Fibroblast of skin of back (primary cell): Measurements from ENCODE around the gene GPC5.

Source experiments
- DNase-seq: peaks from one replicate; pipeline ENCODE4 v3.0.0-alpha.2; 2013

GPC5 gene

DNA sequence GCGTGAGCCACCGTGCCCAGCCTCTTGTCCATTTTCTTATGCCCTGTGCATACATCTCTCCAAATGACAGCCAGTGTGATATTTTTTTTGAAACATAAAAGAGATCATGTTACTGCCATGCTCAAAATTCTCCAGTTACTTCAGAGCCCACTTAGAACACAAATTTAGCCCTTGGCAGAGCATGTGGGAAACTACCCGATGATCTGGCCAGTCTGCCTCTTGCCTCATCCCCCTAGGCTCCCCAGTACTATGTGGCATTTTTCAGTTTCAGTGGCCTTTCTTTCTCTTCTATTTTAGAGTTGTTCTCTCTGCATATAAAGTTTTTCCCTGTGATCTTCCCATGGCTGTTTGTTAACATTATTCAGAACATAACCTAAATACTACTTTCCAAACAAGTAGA lies 323.0 kb downstream of the GPC5 start:
- DNase-seq, result no peak

DNA sequence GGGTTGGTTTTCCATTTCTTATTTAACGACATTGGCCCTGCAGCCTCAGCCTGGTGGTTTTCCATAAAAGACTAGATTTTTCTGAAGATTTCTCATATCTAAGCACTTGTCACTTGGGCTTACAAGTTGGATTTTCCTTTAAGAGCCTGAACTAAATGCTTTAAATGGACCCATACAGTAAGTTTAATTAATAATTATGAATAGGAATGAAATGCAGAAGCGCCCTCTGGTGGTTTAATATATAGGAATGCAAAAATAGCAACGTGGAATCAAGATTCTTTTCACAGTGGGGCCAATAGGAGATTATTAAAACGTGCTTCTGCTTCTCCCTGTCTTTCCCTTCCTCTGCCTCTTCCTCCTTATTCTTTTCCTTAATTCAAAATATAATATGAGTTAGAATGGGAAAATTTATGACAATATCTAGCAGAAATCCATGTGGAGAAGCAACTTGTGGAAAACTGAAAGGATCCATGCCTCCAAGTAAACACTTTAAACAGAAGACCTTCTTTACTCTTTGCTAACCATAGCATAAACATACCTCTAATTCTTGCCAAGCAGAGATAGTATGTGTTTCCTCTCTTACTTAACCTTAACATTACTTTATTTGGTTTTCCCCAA lies 324.0 kb downstream of the GPC5 start:
- peak; percentile 34 for DNase-seq

DNA sequence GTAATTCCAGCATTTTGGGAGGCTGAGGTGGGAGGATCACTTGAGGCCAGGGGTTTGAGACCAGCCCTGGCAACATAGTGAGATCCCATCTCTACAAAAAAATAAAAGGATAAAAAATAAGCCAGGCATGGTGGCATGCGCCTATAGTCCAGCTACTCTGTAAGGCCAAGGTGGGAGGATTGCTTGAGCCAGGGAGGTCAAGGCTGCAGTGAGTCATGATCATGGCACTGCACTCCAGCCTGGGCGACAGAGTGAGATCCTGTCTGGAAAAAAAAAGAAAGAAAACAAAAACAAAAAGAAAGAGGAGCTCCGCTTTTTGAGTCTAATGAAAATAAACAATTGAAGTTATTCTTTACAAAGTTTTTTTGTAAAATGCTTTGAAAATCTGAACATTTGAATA lies 326.2 kb downstream of the GPC5 start:
- DNase-seq, result no peak

DNA sequence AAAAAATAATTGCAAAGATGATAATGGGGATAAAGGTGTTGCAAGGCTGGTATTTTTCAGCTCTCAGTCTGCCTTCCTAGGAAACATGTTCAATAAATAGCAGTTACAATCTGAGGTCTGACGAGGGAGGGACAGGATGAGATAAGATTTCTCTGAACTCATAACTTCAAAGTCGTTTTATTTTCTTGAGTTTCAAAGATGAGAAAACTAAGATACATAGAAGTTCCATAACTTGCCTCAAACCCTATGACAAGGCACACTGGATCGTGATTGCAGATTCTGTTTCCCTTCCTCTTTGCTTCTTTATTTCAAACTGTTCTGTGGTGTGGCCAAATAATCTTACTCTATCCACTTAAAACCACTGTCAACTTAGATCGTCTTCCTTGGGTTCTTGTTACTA lies 327.2 kb downstream of the GPC5 start:
- no peak for DNase-seq

DNA sequence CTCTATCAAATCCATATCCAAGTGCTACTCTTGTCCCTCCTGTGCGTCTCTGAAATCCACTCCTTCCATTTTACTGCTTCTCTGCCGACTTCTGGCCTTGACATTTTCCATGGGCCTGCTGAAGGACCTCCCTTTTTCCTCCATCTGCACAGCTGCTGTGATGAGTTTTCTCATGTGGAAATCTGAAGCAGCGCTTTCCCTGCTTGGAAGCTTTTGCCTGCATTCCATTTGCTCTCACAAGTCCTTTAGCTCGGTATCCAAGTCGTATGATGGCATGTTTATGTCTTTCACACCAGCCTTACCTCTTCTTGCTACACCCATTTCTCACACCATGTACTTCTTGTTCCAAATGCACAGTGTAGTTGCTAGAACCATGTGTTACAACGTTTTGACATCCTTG lies 328.2 kb downstream of the GPC5 start:
- no peak for DNase-seq

DNA sequence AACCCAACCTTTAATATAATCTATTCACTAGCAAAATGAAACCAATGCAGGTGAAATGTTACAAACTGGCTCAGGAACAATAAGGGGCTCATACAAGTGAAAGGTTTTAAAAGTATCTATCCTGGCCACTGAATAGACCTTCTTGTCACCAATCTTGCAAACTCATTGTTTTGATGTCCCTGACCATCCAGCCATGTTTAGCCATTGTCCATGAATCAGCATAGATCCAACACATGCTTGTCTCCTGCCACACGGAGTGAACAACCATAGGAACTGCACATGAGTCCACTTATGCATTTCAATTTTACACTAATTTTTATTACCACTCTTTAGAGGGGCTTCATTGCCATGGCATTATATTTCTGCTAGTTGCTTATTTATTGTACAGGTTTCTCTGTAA lies 331.4 kb downstream of the GPC5 start:
- DNase-seq, result no peak

DNA sequence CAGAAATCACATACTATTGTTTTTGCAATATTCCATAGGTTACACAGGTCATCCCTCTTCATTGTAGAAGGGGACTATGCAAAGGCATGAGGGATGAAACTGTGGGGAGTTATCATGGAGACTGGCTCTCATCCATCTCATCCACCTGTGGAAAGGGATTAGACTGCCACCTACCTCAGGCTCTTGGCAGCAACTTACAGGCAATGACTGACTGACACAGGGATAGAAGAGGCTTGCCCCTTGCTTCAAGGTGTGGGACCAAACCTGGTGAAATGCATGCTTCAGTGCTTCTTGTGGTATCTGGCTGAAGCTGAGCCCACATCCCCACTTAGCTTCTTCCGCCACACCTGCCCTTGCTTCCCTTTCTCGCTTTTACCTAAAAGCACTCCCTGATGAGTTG lies 341.3 kb downstream of the GPC5 start:
- no peak for DNase-seq

DNA sequence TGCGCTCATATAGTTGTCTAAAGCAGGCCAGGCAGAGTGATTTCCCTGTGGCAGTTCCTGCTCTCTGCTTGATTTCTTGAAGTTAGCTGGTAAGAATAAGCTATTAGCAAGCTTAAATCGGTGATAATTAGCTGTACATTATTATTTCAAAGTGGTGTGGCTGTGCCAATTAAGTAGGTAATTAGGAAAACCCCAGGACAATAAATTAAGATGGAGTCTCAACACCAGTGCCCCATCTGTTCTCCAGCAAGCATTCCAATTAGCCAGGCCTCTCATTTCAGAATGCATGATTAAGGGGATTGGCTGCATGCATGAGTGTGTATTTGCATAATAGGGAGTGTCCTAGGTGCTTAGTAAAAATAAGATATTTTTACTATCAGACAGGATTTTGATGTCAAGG lies 342.3 kb downstream of the GPC5 start:
- DNase-seq, result no peak

DNA sequence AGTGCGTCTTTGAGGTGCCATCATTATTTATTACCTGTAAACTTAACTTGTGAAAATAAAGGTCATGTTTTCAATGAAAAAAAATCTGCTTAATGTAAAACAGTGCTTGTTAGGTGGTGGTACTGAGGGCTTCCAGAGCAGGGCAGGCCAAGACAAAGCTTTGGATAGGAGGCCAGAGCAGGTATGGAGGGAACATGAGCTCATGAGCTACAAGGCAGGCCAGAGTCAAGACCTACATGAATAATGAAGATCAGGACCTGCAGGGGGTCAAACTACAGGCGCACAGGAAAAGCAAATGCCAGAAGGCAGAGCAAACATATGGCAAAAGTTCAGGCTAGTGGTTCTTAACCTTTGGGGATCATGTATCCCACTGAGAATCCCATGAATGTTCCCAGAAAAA lies 343.5 kb downstream of the GPC5 start:
- no peak for DNase-seq

DNA sequence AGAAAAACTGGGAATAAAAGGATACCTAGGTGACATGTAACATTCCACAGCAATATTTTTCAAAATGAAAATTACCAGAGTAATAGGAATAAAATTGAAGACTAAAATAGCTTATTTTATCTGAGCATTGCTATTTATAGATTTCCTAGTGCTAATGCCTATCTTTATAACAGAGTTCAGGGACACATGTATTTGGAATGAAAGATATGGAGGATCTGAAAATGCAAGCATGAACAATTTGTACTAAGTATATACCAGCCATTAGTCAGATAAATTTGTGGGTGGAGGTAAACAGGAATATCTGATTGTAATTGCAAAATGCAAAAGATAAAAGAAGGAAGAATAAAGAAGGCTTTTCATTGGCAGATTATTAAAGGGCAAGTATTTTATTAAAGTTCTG lies 345.9 kb downstream of the GPC5 start:
- no peak for DNase-seq

DNA sequence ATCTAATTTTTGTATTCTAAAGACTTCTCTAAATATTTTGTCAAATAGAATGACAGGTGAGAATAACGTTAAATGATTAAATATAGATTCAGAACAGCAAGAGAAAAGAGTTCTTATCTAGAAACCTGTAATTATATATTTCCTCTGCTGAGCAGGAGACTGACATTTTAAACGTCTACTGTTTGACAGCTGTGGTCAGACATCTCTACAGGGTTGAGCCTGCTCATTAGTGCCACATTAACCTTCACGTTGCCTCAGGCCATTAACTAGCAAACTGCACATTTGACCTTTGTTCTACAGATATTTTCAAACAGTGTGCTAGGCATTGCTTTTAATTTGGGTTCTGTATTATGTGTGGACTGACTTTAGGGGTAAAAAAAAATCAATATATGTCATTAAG lies 347.5 kb downstream of the GPC5 start:
- no peak for DNase-seq

DNA sequence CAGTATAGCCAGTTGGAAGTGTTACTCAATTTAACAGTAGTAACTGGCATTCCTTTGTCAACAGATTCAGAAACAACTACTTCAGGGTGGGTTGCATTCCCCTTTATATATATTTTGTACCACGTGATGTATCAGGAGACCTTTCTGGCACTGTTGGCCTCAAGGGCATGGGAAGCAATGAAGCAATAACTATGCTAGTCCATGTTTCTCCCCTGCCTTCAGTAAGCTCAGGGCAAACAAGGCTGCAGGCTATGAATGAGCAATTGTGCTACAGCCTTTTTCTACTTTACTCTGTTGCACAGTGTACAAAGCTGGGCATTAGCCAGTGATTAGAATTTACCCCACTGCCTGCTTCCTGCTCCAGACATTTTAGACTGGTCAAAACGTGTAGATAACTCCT lies 348.8 kb downstream of the GPC5 start:
- no peak for DNase-seq

DNA sequence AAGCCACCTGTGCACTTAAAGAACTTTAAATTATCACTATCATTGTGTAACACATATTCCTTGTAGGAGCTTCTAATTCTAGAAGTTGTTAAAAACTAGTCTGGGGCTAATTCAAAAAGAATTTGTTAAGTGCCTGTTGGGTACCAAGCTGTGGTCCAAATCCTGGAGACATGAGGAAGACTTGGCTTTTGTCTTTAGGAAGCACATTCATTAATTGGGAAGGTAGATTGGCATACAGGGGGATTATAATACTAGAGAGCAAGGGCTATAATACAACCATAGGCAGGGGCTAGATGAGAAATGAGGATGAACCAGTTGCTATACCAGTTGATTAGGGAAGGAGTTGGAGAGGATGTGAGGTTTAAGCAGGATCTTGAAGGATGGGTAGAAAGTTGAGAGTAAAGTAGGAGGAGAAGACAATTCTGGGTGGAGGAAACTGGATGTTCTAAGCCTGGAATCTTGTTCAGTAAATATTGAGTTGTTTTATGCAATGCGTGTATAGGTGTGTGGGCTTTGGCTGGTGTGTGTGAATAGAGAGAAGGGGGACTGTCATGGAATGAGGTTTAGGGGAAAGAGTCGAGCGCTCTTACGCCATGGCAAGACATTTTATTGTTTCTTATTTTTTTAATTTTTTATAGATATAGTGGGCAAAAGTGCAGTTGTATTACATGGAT lies 350.1 kb downstream of the GPC5 start:
- DNase-seq, result no peak

DNA sequence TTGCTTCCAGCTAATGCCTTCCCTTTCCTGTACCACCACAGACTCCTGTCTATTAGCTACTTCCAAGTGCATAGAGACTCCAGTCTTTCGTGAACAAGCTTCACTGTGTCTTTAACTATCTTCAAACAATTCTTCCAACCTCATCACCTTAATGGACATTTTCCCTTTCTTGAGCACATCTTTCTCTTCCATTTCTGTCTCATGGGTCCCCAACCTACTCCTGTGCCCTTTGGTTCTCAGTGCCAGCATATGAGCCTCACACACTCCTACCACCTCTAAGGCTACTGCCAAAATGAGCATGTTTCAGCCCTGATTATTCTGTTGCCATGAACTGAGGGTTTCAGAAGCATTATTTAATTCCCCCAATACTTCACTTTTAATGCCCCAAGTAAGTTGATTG lies 360.3 kb downstream of the GPC5 start:
- no peak for DNase-seq

DNA sequence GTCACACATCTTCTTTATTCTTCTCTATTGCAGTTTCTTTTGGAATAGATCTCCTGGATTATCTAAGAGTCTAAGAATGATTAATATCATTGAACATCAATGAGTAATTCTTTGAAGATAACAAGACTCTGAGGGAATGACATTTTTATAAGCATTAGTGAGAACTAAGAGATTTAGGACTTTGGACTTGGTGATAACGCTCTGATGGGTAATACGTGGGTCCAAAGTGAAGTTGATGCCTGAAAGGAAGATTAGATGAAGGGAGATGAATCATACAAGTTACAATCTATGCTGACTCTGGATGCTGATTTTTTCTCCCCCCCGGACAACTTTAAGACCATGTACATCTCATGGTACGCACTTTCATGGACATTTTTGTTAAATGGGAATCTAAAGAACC lies 364.5 kb downstream of the GPC5 start:
- no peak for DNase-seq

DNA sequence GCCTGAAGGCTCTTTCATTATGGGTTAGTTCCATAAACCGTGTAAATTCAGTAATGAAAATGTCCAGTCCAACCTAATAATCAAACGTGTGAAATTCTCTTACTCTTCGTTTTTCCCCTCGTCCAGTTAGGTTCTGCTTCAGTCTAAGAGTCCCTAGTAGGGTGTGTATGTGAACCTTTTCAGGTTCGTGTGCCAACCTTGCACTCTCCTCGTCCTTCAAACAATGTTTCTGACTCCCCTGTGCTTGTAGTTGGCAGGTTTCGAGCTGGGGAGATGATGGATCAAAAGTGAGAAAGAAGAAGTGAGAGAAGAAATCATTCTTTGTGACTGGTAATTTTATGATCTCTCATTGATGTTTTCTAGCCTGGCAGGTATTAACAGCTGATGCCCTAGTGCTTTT lies 366.1 kb downstream of the GPC5 start:
- no peak for DNase-seq

DNA sequence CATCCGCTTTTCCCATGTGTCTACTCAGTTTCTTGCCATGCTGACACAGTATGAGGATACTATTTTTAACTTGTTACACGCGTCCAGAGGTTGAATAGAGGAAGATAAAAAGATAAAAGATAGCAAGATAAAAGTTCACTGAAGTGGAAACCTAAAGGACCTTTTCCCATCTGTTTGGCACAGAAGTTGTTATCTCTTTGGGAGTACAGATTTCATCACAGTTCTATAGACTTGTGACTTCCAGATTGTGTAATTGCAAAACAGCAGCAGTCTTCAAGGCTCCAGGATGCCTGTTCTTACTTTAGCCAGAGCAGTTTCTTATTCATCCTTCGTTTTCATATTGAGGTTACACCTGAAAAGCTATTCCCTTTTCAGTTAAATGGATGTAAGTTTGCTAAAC lies 369.2 kb downstream of the GPC5 start:
- DNase-seq, result no peak

DNA sequence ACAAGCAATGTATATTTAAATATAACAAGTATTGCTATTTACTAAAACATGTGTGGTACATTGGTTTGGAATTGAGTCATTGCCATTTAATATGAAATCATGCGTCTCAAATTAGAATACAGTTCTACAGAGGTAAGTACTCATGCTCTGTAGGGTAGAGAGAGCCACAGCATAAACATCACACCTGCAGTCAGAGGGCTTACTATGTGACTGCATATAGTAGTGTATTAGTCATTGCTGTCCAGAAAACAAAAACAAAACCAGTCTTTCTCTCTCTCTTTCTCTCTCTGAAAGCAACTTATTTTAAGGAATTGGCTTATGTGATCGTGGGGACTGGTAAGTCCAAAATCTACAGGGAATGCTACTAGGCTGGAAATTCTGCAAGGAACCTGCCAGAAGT lies 370.3 kb downstream of the GPC5 start:
- DNase-seq, result no peak

DNA sequence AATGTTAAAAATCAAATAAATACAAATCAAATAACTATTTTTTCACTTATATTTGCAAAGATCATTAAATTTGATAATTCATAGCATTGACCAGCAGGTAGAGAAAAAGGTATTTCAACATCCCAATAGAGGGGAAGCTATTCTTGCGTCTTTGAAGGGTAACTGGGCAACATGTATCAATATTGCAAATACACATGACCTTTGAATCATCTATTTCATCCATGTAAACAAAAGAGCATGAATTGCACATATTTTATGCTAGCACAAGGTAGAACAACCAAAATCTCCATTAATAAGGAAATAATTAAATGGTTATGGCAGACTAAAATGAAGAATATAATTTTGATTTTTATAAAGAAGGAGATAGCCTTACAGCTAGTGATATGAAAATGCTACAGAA lies 372.8 kb downstream of the GPC5 start:
- no peak for DNase-seq

DNA sequence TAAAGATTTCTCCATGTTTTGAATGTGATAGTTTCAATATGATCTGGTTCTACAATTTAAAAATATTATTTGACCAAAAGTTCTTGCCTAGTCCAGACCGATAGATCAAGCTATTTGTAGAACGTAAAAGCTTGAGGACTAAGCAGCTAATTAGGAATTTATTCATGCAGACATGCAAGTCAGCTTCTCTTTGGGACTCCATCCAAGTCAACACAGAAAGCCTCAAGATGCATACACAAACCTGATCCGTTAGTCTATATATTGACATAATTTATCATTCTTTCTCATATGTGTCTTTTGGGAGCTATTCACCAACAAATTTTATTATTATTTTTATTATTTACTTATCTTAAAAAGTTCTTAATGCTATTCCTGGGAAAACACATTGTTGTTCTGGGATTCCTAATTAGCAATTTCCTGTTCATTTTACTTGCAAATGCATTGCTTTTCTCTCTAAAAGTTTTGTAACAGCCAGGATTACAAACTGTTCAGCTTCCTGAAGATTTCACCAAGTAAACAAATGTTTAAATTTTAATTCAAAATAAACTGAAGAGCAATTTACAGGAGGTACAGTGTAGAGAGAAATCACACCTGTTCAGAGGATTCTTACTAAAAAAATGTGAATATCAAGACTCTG lies 375.3 kb downstream of the GPC5 start:
- no peak for DNase-seq

DNA sequence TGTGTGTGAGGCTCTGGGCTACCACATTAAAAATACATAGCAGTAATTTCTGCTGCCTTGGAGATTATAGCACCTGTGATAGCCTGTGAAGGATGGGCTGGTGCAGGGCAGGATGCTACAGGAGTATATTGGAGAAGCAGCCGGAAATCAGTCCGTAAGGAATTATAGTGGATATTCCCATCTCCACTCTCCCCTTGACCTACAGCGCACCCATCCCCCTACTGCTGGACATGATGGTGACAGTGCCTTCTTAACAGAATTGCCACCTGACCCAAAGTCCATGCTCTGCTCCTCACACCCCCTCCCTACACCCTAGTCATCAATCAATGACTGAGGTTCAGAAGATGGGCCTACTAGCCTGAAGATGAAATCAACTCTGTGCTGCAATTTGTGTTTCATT lies 376.0 kb downstream of the GPC5 start:
- no peak for DNase-seq

DNA sequence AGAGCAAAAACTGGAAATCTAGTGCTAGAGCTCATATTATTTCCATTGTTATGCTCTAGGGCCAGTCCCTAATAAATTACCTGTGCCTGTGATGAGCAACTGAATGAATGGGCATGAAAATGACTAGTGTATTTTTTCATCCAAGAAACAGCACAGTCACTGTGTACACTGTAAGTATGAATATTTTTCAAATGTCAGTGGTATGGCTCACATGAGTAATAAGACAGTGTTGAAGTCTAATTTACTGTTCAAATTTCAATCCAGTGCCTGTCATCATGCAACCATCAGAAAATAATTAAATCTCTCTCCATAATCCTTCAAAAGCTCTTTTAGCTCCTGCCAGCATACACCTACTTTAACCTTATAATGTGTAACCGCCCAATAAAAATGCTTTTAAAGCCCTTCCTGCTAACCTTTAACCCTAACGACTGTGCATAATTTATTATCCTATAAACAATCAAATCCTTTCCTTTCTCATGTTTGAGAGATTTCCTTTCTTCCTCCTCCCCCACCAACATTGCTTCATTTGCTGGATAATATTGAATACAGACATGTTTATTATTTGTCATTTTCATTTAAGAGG lies 378.3 kb downstream of the GPC5 start:
- DNase-seq, result no peak

DNA sequence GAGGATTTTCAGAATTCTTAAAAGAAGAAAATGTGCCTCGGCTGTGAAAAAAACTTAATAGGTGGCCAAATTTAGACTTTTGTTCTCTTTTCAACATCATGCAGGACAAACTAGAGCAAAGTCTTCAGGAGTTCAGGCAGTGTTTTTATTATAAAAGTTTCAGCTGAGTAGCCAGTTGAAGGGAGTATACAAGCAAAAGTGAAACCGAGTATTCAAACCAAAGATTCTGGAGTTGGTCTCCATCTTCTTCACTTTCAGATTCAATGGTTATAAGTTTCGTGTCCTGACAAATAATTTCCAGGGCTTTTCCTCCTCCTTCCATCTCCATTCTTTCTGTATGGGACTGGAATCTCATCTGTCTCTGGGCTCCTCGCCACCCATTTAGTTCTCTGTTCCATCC lies 379.7 kb downstream of the GPC5 start:
- no peak for DNase-seq
